D721Med (cell line): Measurements from ENCODE around the gene SMYD2.
A peak's percentile ranks its signal among the peaks of the same experiment; 100 is the strongest.

Experiments used
- DNase-seq: peaks from one replicate; pipeline ENCODE4 v3.0.0; 2011; ENCODE audit warnings: low spot score; ENCODE audit not compliant: insufficient read length
- FAIRE-seq: peaks from 2 replicates; lab custom pipeline; 2011; peaks lifted over from hg19 to GRCh38; lab: Jason Lieb, UNC
- CTCF ChIP-seq: IDR thresholded peaks from 2 replicates; pipeline ENCODE4 v1.5.1; 2012; ENCODE audit warnings: mild to moderate bottlenecking, control low read depth; ENCODE audit not compliant: insufficient read depth; ENCODE audit errors: missing control alignments

Gene SMYD2

GRCh38 chr1:214247501-214248041, 33.4 kb upstream of the SMYD2 start:
- TF ChIP-seq CTCF = no peak
- DNase-seq (no peak), FAIRE-seq (peak; percentile 78)

GRCh38 chr1:214248311-214249085, 32.5 kb upstream of the SMYD2 start:
- no peak for TF ChIP-seq CTCF
- FAIRE-seq (peak; percentile 35), DNase-seq (no peak)

- no peak for TF ChIP-seq CTCF
- FAIRE-seq = no peak
- DNase-seq = no peak
Measured at GRCh38 chr1:214249651-214250050, 31.3 kb upstream of the SMYD2 start.

- no peak for TF ChIP-seq CTCF
- DNase-seq (no peak), FAIRE-seq (no peak)
Measured at GRCh38 chr1:214251354-214251753, 29.6 kb upstream of the SMYD2 start.

GRCh38 chr1:214255509-214255908, 25.4 kb upstream of the SMYD2 start:
- FAIRE-seq = no peak
- no peak for DNase-seq
- no peak for TF ChIP-seq CTCF

GRCh38 chr1:214259353-214259977, 21.5 kb upstream of the SMYD2 start:
- FAIRE-seq = no peak
- no peak for DNase-seq
- no peak for TF ChIP-seq CTCF
